Endothelial cell of umbilical vein (primary cell): Measurements from ENCODE around the gene PHACTR2. TPM values are rescaled to one million over a fixed set of nuclear protein-coding genes. Genes with fewer than 3 reads are reported as not detected.
A peak's percentile ranks its signal among the peaks of the same experiment; 100 is the strongest.

Experiments
- BruUV-seq: library from RNA; stranded (reverse); fragments of 400-500 nt; replicated peaks from 2 replicates; lab custom pipeline; 2021; lab: Mats Ljungman, UMichigan
- CTCF ChIA-PET: fragments of 300-600, 350-600 bp; sonication (Branson Sonifier 250); formaldehyde crosslinking; loops from one replicate; lab custom pipeline; 2021; ENCODE audit warnings: antibody characterized with exemption, inconsistent platforms; lab: Charles Lee
- POLR2A ChIA-PET: fragments of 300-600, 350-600 bp; sonication (Branson Sonifier 250); formaldehyde crosslinking; loops from one replicate; lab custom pipeline; 2021; ENCODE audit warnings: antibody characterized with exemption, inconsistent platforms; lab: Charles Lee
- DNase-seq: peaks from one replicate; pipeline ENCODE4 v3.0.0-alpha.2; 2011; ENCODE audit warnings: low read depth, low spot score
- FAIRE-seq: peaks from 2 replicates; lab custom pipeline; 2011; peaks lifted over from hg19 to GRCh38; lab: Jason Lieb, UNC
- H2AFZ ChIP-seq: 2 replicates; pipeline ENCODE4 v1.6.0; 2012; ENCODE audit warnings: low read depth, low read length, control low read depth, inconsistent platforms
- H3K27ac ChIP-seq: 2 replicates; pipeline ENCODE4 v1.5.1; 2011; ENCODE audit warnings: low read depth, mild to moderate bottlenecking, control low read depth, low read length, moderate library complexity; ENCODE audit not compliant: insufficient read depth
- H3K27me3 ChIP-seq, 2 experiments: 2 replicates each; pipeline versions ENCODE4 v1.6.0 to v1.6.1; 2011; ENCODE audit warnings: low read length in 2 of 2, mixed read lengths in 1 of 2; ENCODE audit not compliant: control insufficient read depth in 2 of 2, insufficient read depth in 2 of 2
- H3K36me3 ChIP-seq, 2 experiments: 2 replicates in 1 of 2; 3 replicates in 1 of 2; pipeline ENCODE4 v1.5.1; 2011; ENCODE audit warnings: low read length in 2 of 2, mild to moderate bottlenecking in 1 of 2, moderate library complexity in 1 of 2; ENCODE audit not compliant: control insufficient read depth in 2 of 2, insufficient read depth in 2 of 2; ENCODE audit errors: extremely low read depth in 1 of 2
- H3K4me1 ChIP-seq: 3 replicates; pipeline ENCODE4 v1.5.1; 2011; ENCODE audit warnings: mild to moderate bottlenecking, low read length; ENCODE audit not compliant: control insufficient read depth, insufficient read depth; ENCODE audit errors: extremely low read depth
- H3K4me2 ChIP-seq: 2 replicates; pipeline ENCODE4 v1.6.1; 2011; ENCODE audit warnings: low read length, control low read depth, mixed read lengths; ENCODE audit not compliant: insufficient read depth
- H3K4me3 ChIP-seq, 3 experiments: fragments of 200-600 bp in 1 of 3; sonication (generic), shearing (Covaris generic) in 1 of 3; replicated peaks in 1 of 3; 2 replicates each; pipeline ENCODE4 v1.5.1; 2011 to 2016; ENCODE audit warnings: control low read depth in 3 of 3, low read length in 3 of 3, mild to moderate bottlenecking in 2 of 3, inconsistent platforms in 1 of 3, low read depth in 1 of 3, moderate library complexity in 1 of 3; ENCODE audit not compliant: insufficient read depth in 1 of 3
- H3K79me2 ChIP-seq: 2 replicates; pipeline ENCODE4 v1.6.0; 2012; ENCODE audit warnings: low read length, inconsistent platforms; ENCODE audit not compliant: control insufficient read depth, insufficient read depth
- H3K9ac ChIP-seq: replicated peaks from 2 replicates; pipeline ENCODE3; 2011; ENCODE audit warnings: low read length, control low read depth; ENCODE audit not compliant: insufficient read depth; ENCODE audit errors: extremely low read depth
- H3K9me1 ChIP-seq: replicated peaks from 3 replicates; pipeline ENCODE4 v1.6.0; 2011; ENCODE audit warnings: mild to moderate bottlenecking, low read length; ENCODE audit not compliant: control insufficient read depth, insufficient read depth; ENCODE audit errors: extremely low read depth
- H3K9me3 ChIP-seq: replicated peaks from 2 replicates; pipeline ENCODE4 v1.5.1; 2012; ENCODE audit warnings: low read length, inconsistent platforms; ENCODE audit not compliant: control insufficient read depth, insufficient read depth
- H4K20me1 ChIP-seq: replicated peaks from 2 replicates; pipeline ENCODE3; 2011; ENCODE audit warnings: mild to moderate bottlenecking, low read length; ENCODE audit not compliant: control insufficient read depth, insufficient read depth; ENCODE audit errors: extremely low read depth
- EZH2 ChIP-seq: IDR thresholded peaks from 2 replicates; pipeline ENCODE4 v1.6.1; 2012; ENCODE audit warnings: borderline replicate concordance, low read depth, mild to moderate bottlenecking, moderate library complexity, low read length, inconsistent platforms; ENCODE audit not compliant: severe bottlenecking
- MAX ChIP-seq: IDR thresholded peaks from 2 replicates; pipeline ENCODE4 v1.6.1; 2011; ENCODE audit not compliant: insufficient read depth, insufficient read length
- POLR2AphosphoS5 ChIP-seq: IDR thresholded peaks from 2 replicates; pipeline ENCODE4 v1.6.1; 2012; ENCODE audit warnings: low read depth, mild to moderate bottlenecking, control low read depth, low read length, moderate library complexity; ENCODE audit not compliant: insufficient read depth
- dilution Hi-C: fragments of 300-500 bp; cut with MboI; formaldehyde crosslinking; loops from one replicate; pipeline ENCODE4 v1.15.0; 2019; ENCODE audit warnings: low sequenced_read_pairs; ENCODE audit not compliant: extremely low pct_ligation_motif_present
- intact Hi-C: fragments of 100-400 bp; cut with micrococcal nuclease; formaldehyde crosslinking; loops from one replicate; pipeline ENCODE4 v1.10.0; 2022
- polyA plus RNA-seq, 4 experiments: library from polyadenylated mRNA; depleted of rRNA in 3 of 4; stranded (reverse) in 3 of 4; unstranded in 1 of 4; fragments of >200 nt; gene quantifications; 2 replicates each; pipeline versions ENCODE4 v1.2.1 to v1.2.3, GENCODE V29; 2011 to 2012; ENCODE audit warnings: missing spikeins in 1 of 4
- total RNA-seq: library from RNA; stranded (reverse); gene quantifications from 2 replicates; pipeline ENCODE4 v1.2.3, GENCODE V29; 2021
- TF ChIP-seq, protein P1 (sequence below), 2 donors: IDR thresholded peaks; 1 replicate in 1 of 2; 2 replicates in 1 of 2; pipeline ENCODE4 v1.5.1; 2011; ENCODE audit warnings: low read length in 2 of 2, mild to moderate bottlenecking in 2 of 2, moderate library complexity in 2 of 2, control low read depth in 1 of 2, inconsistent platforms in 1 of 2, low read depth in 1 of 2; ENCODE audit not compliant: insufficient read depth in 1 of 2; ENCODE audit errors: extremely low read depth in 1 of 2

Gene PHACTR2
- total and polyA plus RNA-seq, 2 donors (not counting 3 experiments of a cell fraction or from before 2014, with no cell fraction given): 16.3 to 178 TPM

GRCh38 chr6:143677577-143677890 lies 231 bp upstream of the PHACTR2 start:
- ChIA-PET CTCF (interaction anchor here (1.8 to 3.4 kb wide), 2 partner anchors 9 to 102 kb away, joined by 8 to 16 read pairs; no protein-coding TSS in a partner anchor), POLR2A (interaction anchor here (0.6 to 0.8 kb wide), 3 partner anchors 145 to 249 kb away, joined by 3 to 4 read pairs (median 4); partner anchors contain the start of gene LTV1)
- Histone ChIP-seq H2AFZ (no peak overlapping the region), H3K4me2 (peak overlapping the region; percentile 80), H3K9me1 (no peaks in the 10 kb centered on the region), H4K20me1 (no peaks in the 10 kb centered on the region), H3K4me1 (peaks cover 43% of the 10 kb centered on the region), H3K36me3 (peaks cover 0 to 2% of the 10 kb centered on the region in 2 experiments), H3K9me3 (no peaks in the 10 kb centered on the region), H3K27me3 (no peaks in the 10 kb centered on the region), H3K4me3 (peak overlapping the region; percentile 13 to 80 (median 56)), H3K79me2 (peaks cover 46% of the 10 kb centered on the region), H3K9ac (peak overlapping the region; percentile 64), H3K27ac (peak overlapping the region; percentile 55)
- TF ChIP-seq, protein P1, sequence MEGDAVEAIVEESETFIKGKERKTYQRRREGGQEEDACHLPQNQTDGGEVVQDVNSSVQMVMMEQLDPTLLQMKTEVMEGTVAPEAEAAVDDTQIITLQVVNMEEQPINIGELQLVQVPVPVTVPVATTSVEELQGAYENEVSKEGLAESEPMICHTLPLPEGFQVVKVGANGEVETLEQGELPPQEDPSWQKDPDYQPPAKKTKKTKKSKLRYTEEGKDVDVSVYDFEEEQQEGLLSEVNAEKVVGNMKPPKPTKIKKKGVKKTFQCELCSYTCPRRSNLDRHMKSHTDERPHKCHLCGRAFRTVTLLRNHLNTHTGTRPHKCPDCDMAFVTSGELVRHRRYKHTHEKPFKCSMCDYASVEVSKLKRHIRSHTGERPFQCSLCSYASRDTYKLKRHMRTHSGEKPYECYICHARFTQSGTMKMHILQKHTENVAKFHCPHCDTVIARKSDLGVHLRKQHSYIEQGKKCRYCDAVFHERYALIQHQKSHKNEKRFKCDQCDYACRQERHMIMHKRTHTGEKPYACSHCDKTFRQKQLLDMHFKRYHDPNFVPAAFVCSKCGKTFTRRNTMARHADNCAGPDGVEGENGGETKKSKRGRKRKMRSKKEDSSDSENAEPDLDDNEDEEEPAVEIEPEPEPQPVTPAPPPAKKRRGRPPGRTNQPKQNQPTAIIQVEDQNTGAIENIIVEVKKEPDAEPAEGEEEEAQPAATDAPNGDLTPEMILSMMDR (IDR thresholded peaks at IDR 0.05; ENCODE audit: extremely low read depth in 1 of 2, insufficient read depth in 1 of 2, low read depth in 1 of 2, low read length in 2 of 2): no peak
- TF ChIP-seq EZH2: no peak
- TF ChIP-seq MAX: no peak
- no peak for TF ChIP-seq POLR2AphosphoS5
- DNase-seq (no peak), FAIRE-seq (no peak)
- BruUV-seq: no TSS peak
- dilution Hi-C loops: no loop called here
- intact Hi-C loops: loop anchor here (5.0 kb wide), 1 partner anchor 85 kb away; no protein-coding TSS in a partner anchor
